ENCODE data around the gene FRMD4A.
"Not testable (repeated sequence)": the region's sequence is repeated elsewhere in the genome, so short reads cannot be mapped to it uniquely, and the experiment has no call there.

Gene FRMD4A

DNA sequence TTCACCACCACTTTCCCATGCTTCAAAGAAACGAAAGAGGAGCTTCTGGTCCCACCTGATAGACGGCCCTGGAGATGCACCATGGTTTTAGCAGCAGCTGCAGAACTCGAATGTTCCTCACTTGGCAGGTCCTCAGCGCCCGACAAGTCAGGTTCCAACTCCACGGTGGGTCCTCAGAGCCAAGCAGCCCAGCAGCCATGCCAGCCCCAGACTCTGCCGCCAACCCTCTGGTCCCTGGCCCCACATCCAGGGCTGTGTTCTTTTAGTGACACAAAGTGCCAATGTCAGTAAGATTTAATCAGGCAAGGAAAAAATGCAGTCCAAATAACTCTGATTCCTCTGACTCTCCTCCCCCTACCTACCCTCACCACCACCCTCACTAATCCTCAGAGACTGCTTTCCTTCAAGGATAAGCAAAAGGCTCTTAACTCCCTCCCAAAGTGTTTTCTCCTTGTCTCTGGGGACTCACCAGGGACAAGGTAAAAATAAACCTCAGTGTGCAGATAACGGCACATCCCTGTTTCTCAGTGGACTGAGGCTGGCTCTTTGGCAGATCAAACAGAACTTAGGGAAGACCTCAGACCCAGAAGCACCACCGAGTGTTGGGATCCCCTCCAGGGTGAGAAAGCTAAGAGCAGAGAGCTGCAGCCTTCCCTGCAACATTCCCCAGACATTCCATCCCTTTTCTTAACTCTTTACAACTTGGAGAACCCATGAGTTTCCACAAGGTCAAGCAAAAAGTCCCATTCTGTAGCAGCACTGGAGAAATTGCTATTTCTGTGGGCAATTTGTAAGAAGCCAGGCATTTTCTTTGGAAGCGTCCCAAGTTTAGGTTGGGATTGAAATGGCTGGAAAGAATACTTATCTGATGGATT, 358.9 kb downstream of the FRMD4A start:
- H3K9me3 Mint-ChIP-seq: no peaks in the 10 kb centered on the region
- H3K4me1 Mint-ChIP-seq: no peaks in the 10 kb centered on the region
- no peak overlapping the region for H3K4me3 Mint-ChIP-seq
- DNase-seq (ENCODE audit: low spot score in 2 of 2) (no peak), ATAC-seq (ENCODE audit: low read depth) (no peak)
- no peak overlapping the region for H3K27ac Mint-ChIP-seq
- H3K27me3 Mint-ChIP-seq: peaks cover 2% of the 10 kb centered on the region
- no peaks in the 10 kb centered on the region for H3K36me3 Mint-ChIP-seq

DNA sequence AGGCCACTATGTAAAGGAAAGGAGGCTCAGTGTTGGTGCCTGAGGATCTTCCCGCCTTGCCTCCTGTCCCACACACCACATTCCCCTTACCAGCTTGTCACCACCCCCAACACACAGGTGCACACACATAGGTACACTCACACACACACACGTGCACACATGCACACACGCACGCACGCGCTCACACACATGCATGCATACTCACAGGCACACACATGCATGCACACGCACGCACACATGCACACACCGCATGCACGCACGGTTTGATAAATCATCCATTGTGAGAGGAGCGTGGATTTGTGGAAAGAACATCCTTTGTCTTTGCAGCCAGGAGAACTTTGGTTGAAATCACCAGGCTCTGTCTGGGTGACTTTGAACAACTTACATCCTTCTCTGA, 359.8 kb downstream of the FRMD4A start:
- no peaks in the 10 kb centered on the region for H3K36me3 Mint-ChIP-seq
- H3K27ac Mint-ChIP-seq: no peak overlapping the region
- H3K9me3 Mint-ChIP-seq: no peaks in the 10 kb centered on the region
- no peaks in the 10 kb centered on the region for H3K4me1 Mint-ChIP-seq
- DNase-seq (ENCODE audit: low spot score in 2 of 2): no peak
- peaks cover 2% of the 10 kb centered on the region for H3K27me3 Mint-ChIP-seq
- ATAC-seq (ENCODE audit: low read depth): no peak
- H3K4me3 Mint-ChIP-seq: no peak overlapping the region

DNA sequence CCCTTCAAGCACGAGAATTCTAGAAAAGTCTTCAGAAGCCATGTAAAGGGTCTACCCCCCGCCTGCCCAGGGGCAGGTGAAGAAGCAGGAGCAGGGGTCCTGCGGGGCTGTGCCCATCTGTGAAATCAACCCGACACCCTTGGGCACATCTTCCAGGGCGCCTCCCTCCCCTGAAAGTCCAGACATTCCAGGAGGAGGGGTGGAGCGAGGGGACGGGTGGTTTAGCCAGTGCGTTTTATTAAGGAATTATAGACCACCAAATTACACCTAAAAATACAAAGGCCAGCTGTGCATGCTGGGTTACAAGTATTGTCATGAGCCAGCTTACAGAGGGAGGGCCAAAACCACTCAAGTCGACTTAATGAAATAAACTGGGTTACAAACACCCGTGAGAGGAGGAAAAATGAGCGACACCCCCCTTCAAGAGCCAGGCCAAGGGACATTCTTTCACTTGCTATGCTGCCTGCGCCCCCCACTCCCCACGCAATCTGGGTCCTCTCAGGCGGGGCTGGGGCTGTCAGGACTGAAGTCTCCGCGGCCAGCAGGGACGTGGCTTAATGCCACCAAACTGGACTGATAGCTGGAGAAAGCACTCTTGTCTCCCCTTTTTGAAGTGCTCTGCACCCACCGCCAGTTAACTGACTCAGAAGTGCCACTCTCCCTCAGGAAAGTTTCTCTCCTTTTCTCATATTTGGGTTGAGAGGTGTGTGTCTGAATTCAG, 360.3 kb downstream of the FRMD4A start:
- Mint-ChIP-seq H3K27ac (no peak overlapping the region), H3K9me3 (no peaks in the 10 kb centered on the region), H3K4me3 (no peak overlapping the region), H3K4me1 (no peaks in the 10 kb centered on the region), H3K36me3 (no peaks in the 10 kb centered on the region), H3K27me3 (peaks cover 2% of the 10 kb centered on the region)
- ATAC-seq (ENCODE audit: low read depth): no peak
- no peak for DNase-seq (ENCODE audit: low spot score in 2 of 2)

DNA sequence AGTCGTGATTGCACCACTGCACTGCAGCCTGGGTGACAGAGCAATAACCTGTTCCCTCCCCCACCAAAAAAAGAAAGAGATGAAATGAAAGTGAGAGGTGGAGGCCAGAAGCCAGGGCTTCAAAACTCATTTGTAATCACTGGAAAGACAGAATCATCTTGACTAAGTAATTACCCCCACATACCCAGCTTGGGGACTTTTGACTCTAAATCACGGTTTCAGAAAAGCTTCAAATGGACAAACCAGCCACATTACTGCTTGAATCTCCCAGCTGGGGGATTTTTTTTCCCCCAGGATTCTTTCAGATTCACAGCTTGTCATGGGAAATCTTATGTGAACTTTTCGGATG, 361.0 kb downstream of the FRMD4A start:
- Mint-ChIP-seq H3K27ac (no peak overlapping the region), H3K27me3 (peaks cover 2% of the 10 kb centered on the region), H3K4me1 (no peaks in the 10 kb centered on the region), H3K36me3 (no peaks in the 10 kb centered on the region), H3K9me3 (no peaks in the 10 kb centered on the region), H3K4me3 (no peak overlapping the region)
- DNase-seq (ENCODE audit: low spot score in 2 of 2) (no peak), ATAC-seq (ENCODE audit: low read depth) (no peak)

DNA sequence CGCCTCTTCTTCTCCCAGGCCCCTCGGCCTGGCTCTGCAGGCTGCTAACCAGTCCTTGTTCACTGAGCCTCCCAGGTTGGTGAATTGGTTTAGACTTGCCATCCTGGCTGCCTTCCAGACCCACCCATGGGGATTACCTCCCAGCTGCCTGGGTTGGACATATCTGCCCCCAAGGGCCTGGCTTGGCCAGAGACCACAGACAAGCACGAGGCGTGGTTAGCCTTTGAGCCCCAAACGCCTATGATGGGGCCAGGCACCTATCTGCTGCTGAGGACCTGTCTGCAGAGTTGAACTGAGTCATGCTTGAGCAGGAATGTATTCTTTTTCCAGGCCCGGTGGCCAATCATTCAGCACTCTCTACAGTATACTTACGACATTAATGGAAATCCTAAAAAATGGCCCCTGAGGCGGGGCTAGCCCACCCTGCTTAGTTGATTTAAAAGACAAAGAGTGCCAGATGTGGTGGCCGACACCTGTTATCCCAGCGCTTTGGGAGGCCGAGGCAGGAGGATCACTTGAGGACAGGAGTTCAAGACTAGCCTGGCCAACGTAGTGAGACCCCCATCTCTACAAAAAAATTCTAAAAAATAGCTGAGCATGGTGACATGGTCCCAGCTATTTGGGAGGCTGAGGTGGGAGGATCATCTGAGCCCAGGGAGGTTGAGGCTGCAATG, 361.5 kb downstream of the FRMD4A start:
- Mint-ChIP-seq H3K4me1 (no peaks in the 10 kb centered on the region), H3K9me3 (no peaks in the 10 kb centered on the region), H3K27ac (no peak overlapping the region), H3K27me3 (peaks cover 2% of the 10 kb centered on the region), H3K4me3 (no peak overlapping the region), H3K36me3 (no peaks in the 10 kb centered on the region)
- ATAC-seq (ENCODE audit: low read depth) (no peak), DNase-seq (ENCODE audit: low spot score in 2 of 2) (no peak)

DNA sequence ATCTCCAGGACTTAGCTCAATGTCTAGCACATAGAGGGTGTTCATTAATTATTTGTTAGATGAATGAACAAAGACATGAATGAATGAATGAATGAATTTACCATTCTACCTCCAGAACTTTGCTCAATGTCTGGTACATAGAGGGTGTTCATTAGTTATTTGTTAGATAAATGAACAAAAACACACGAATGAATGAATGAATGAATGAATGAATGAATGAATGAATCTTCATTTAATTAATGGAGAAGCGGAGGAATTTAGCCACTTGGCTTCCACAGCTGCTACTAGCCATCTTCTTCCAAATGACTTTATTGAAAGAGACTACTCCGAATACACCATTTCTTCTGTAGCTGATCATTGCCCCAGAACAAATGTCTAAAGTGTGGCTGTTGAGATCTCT, 368.9 kb downstream of the FRMD4A start:
- Mint-ChIP-seq H3K9me3 (no peaks in the 10 kb centered on the region), H3K4me3 (no peak overlapping the region), H3K27me3 (peaks cover 11% of the 10 kb centered on the region), H3K27ac (no peak overlapping the region), H3K36me3 (no peaks in the 10 kb centered on the region), H3K4me1 (no peaks in the 10 kb centered on the region)
- ATAC-seq (ENCODE audit: low read depth) (no peak), DNase-seq (ENCODE audit: low spot score in 2 of 2) (no peak)

DNA sequence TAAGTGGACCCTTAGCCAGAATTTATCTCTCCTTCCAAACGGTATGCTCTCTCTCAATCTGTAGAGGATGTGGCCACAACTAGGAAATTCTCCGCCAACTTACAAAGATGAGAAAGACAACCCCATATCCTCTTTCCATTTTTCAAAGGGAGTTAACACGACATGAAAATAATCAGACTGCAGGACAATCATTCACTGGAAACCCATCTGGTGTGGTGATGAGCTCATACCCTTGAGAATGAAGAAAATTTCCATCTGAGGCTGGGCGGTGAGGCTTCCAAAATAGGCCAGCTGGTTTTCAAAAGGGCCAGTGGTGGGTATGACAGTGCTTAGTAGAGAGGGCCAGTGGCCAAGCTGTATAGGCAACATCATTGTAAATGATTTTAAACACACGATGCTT, 369.6 kb downstream of the FRMD4A start:
- no peaks in the 10 kb centered on the region for H3K4me1 Mint-ChIP-seq
- H3K27me3 Mint-ChIP-seq: peaks cover 11% of the 10 kb centered on the region
- no peak overlapping the region for H3K4me3 Mint-ChIP-seq

DNA sequence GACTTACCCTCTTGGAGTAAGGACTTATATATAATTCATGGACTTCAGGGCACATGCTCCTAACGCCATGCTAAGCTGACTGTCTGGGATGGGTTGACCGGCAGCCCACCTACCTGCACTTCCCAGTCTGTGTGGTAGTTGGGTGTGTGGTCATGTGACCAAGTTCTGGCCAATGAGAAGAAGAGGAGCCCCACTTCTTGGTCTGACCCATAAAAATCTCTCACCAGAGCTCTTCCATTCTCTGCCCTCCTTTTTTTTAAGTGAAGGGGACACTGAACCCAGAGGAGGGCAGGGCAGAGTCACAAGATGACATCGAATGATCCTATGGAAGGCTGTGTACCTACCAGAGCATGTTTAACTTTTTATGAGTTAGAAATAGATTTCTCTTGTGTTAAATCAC, 370.1 kb downstream of the FRMD4A start:
- ATAC-seq (ENCODE audit: low read depth) (no peak), DNase-seq (ENCODE audit: low spot score in 2 of 2) (no peak)
- H3K36me3 Mint-ChIP-seq: no peaks in the 10 kb centered on the region
- H3K4me1 Mint-ChIP-seq: no peaks in the 10 kb centered on the region
- H3K9me3 Mint-ChIP-seq: no peaks in the 10 kb centered on the region
- no peak overlapping the region for H3K27ac Mint-ChIP-seq
- H3K4me3 Mint-ChIP-seq: no peak overlapping the region
- peaks cover 11% of the 10 kb centered on the region for H3K27me3 Mint-ChIP-seq

More for the DNA sequence above, 369.6 kb downstream of the FRMD4A start:
- DNase-seq (ENCODE audit: low spot score in 2 of 2): no peak
- Mint-ChIP-seq H3K27ac (no peak overlapping the region), H3K9me3 (no peaks in the 10 kb centered on the region), H3K36me3 (no peaks in the 10 kb centered on the region)
- ATAC-seq (ENCODE audit: low read depth): no peak

DNA sequence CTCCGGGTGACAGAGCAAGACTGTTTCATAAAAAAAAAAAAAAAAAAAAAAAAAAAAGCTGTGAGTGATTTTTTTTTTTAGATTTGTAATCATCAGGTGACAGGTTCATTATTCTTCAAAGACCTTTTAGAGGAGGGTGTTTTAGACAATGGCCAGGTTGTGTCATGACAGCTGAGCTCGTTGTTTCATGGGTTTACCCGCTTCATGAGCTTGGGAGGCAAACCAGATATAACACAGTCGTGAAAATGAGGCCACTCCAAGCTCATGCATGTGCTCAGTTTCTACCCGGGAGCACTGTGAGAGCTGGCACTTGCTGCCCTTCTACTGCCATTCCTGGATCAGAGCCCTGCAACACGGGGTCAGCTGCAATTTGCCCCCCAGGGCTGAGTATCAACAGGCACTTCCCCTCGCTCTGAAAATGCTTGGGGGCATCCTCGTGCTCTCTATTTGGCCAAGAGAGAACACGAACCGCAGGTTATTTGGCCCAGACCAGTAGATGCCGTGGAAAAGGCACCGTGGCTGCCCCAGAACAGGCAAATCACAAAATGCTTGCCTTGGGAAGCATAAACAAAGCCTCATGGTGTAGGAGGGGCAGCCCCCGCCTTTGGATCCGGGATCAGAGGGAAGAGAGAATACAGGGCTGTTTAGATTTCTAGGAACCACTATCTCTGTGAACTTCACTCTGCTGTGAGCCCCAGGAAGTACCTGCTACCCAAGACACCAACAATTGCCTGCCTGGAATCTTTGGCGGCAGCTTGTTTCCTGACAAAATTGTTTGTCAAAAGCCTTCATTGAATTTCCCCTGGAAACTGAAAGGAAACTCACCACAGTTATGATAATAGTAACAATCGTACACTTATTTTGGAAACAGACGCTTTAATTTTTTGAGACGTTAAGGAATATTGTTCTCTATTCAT, 371.0 kb downstream of the FRMD4A start:
- H3K36me3 Mint-ChIP-seq: no peaks in the 10 kb centered on the region
- ATAC-seq (ENCODE audit: low read depth): no peak
- H3K27me3 Mint-ChIP-seq: peaks cover 11% of the 10 kb centered on the region
- no peak overlapping the region for H3K4me3 Mint-ChIP-seq
- no peaks in the 10 kb centered on the region for H3K9me3 Mint-ChIP-seq
- no peaks in the 10 kb centered on the region for H3K4me1 Mint-ChIP-seq
- no peak overlapping the region for H3K27ac Mint-ChIP-seq
- no peak for DNase-seq (ENCODE audit: low spot score in 2 of 2)

DNA sequence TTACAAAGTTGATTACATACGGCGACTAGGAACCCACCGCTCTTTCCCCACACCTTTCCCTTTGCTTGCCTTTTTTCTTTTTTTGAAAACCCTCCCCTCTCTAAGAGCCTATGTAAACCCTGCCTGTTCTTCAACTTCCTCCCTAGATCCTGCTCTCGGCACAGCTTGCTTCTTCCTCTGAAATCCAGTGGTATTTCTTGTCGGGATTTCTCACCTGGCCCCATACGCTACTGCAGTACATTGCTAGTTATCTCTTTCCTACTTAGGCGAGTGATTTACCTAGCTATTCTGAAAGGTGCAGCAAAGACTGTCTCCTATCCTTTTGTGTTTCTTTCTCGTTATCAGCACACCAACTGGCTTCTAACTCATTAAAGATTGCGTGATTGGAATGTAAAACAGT, 372.9 kb downstream of the FRMD4A start:
- Mint-ChIP-seq H3K27ac (no peak overlapping the region), H3K4me1 (no peaks in the 10 kb centered on the region), H3K36me3 (no peaks in the 10 kb centered on the region), H3K9me3 (peaks cover 1% of the 10 kb centered on the region), H3K4me3 (no peak overlapping the region), H3K27me3 (peaks cover 13% of the 10 kb centered on the region)
- no peak for DNase-seq (ENCODE audit: low spot score in 2 of 2)
- no peak for ATAC-seq (ENCODE audit: low read depth)

DNA sequence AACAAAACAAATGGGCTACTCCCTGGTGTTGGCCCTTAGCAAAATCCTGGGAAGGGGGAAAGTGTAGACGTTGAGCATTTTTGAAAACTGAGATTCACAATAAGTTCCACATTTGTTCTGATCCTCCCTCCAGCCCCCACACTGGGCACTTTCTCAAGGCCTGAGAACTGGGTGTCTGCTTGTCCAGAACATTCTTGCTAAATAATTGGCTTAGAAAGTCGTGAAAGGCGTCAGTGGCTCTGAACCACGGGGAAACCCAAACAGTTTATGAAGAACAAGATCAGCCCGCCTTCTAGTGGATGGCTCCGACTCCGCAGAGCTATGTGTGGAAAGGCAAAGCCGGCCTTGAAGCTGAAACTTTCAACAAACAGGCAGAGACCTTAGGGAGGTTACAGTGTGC, 373.9 kb downstream of the FRMD4A start:
- Mint-ChIP-seq H3K36me3 (no peaks in the 10 kb centered on the region), H3K27me3 (peaks cover 12% of the 10 kb centered on the region), H3K4me1 (no peaks in the 10 kb centered on the region), H3K4me3 (no peak overlapping the region), H3K9me3 (peaks cover 1% of the 10 kb centered on the region), H3K27ac (no peak overlapping the region)
- DNase-seq (ENCODE audit: low spot score in 2 of 2): no peak
- no peak for ATAC-seq (ENCODE audit: low read depth)

DNA sequence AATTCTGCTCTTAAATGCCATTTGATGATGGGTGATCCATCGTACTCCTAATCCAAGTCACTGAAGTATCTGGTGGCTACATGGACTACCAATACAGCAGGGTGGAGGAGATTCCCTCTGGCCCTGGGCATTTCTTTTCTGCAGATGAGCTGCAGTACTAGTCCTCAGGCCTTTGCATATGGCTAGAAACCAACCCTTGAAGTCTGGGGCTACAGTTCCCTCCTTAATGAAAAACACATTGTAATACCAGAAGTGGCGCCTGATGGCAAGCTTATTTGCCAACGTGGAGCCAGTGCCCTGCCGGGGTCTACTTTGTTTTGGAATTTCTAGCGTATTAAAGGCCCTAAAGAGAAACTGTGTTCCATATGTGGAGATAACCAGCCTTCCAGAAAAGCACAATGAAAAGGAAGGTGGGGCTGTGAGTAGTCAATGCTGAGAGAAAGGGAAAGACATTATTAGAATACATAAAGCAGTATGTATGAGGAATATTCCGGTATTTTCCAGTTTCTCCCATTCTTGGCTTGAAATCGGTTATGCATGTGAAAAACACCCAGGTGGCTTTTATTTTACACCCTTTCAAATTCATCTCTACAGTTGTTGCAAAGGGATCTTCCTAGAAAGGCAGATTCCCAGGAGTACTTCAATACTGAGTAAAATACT, 375.2 kb downstream of the FRMD4A start:
- Mint-ChIP-seq H3K4me1 (no peaks in the 10 kb centered on the region), H3K27ac (no peak overlapping the region), H3K27me3 (peaks cover 16% of the 10 kb centered on the region), H3K36me3 (peaks cover 2% of the 10 kb centered on the region), H3K4me3 (no peak overlapping the region), H3K9me3 (peaks cover 1% of the 10 kb centered on the region)
- ATAC-seq (ENCODE audit: low read depth): no peak
- no peak for DNase-seq (ENCODE audit: low spot score in 2 of 2)

DNA sequence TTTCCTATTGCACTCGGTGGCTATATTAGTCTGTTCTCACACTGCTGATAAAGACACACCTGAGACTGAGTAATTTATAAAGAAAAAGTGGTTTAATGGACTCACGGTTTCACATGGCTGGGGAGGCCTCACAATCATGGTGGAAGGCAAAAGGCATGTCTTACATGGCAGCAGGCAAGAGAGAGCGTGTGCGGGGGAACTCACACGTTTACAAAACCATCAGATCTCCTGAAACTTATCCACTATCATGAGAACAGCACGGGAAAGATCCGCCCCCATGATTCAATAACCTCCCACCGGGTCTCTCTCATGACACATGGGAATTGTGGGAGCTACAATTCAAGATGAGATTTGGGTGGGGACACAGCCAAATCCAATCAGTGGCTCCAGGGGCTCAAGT, 376.5 kb downstream of the FRMD4A start:
- not testable (repeated sequence) for H3K9me3 Mint-ChIP-seq; DNase-seq (ENCODE audit: low spot score in 2 of 2); ATAC-seq (ENCODE audit: low read depth); H3K36me3 Mint-ChIP-seq; H3K4me1 Mint-ChIP-seq; H3K27ac Mint-ChIP-seq; H3K4me3 Mint-ChIP-seq
- H3K27me3 Mint-ChIP-seq: peaks cover 13% of the 10 kb centered on the region

Data from memory B cell (primary cell).